ENCODE measurements around the gene PRR29. TPM values are rescaled to one million over a fixed set of nuclear protein-coding genes. Genes with fewer than 3 reads are reported as not detected.

Gene PRR29
- total RNA-seq, 4 donors from 2014 or later: 0.30 TPM; not detected in 3

DNA sequence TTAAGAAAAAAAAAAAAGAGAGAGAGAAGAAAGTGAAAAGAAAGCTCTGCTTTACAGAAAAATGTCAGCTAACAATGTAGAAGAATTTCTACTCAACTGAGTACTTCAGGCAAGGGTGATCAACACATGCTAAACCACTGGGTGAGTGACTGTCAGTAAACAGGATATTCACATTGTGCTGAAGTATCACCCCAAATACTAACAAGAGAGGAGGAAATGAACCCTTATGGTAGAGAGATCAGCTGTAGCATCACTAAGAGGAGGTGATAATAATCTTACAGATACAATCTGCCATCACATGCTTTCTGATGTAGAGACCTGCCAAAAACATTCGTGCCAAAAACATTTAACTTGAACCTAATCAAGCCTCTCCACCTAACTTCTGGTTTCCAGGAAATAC lies 53.0 kb downstream of the PRR29 start:
- peaks cover 98% of the 10 kb centered on the region for H3K36me3 ChIP-seq
- WGBS: 39% methylated on average over 1 of the region's 1 CpG
- H3K4me3 ChIP-seq: no peak overlapping the region

DNA sequence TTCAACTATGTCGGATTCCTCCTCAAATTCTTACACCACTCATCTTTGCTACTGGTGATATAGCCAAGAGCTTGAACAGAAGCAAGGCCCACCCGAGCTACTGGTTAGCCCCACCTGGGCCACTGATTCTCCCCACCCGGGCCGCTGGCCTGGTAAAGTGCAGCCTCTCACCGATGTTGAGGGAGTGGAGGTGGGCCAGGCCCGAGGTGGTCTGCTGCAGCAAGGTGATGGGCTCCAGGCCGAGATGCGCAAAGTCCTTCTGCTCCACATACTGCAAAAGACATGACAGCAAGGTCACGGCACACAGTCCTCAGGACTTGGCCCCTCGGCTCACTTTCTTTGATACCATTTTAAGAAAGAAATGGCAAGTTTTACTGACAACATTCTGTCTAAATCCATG lies 55.0 kb downstream of the PRR29 start:
- H3K4me3 ChIP-seq: no peak overlapping the region
- no peak for TF ChIP-seq POLR2AphosphoS5 (IDR thresholded peaks at IDR 0.05)
- TF ChIP-seq POLR2A (IDR thresholded peaks at IDR 0.05): no peak
- TF ChIP-seq EP300 (IDR thresholded peaks at IDR 0.05): no peak
- TF ChIP-seq, protein P1, sequence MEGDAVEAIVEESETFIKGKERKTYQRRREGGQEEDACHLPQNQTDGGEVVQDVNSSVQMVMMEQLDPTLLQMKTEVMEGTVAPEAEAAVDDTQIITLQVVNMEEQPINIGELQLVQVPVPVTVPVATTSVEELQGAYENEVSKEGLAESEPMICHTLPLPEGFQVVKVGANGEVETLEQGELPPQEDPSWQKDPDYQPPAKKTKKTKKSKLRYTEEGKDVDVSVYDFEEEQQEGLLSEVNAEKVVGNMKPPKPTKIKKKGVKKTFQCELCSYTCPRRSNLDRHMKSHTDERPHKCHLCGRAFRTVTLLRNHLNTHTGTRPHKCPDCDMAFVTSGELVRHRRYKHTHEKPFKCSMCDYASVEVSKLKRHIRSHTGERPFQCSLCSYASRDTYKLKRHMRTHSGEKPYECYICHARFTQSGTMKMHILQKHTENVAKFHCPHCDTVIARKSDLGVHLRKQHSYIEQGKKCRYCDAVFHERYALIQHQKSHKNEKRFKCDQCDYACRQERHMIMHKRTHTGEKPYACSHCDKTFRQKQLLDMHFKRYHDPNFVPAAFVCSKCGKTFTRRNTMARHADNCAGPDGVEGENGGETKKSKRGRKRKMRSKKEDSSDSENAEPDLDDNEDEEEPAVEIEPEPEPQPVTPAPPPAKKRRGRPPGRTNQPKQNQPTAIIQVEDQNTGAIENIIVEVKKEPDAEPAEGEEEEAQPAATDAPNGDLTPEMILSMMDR (IDR thresholded peaks at IDR 0.05): no peak
- no peak overlapping the region for H3K27ac ChIP-seq
- DNase-seq (ENCODE audit: low spot score in 2 of 2): no peak
- H3K4me1 ChIP-seq: no peaks in the 10 kb centered on the region
- 87% methylated on average over 10 of the region's 10 CpGs for WGBS
- peaks cover 100% of the 10 kb centered on the region for H3K36me3 ChIP-seq
- no peaks in the 10 kb centered on the region for H3K9me3 ChIP-seq
- H3K27me3 ChIP-seq: no peaks in the 10 kb centered on the region

More for the DNA sequence above, 53.0 kb downstream of the PRR29 start:
- TF ChIP-seq POLR2A (IDR thresholded peaks at IDR 0.05): no peak
- TF ChIP-seq EP300 (IDR thresholded peaks at IDR 0.05): no peak
- no peak overlapping the region for H3K27ac ChIP-seq
- no peaks in the 10 kb centered on the region for H3K4me1 ChIP-seq
- DNase-seq (ENCODE audit: low spot score in 2 of 2): no peak
- no peaks in the 10 kb centered on the region for H3K9me3 ChIP-seq
- no peaks in the 10 kb centered on the region for H3K27me3 ChIP-seq

Other genes with a start within 250 kb of the PRR29 start
- gene CCDC47, start 224.8 kb upstream of the PRR29 start, total RNA-seq: 10 to 100 TPM; 48.1 to 70.0 (median 62.9) TPM
- gene DDX42, start 224.2 kb upstream of the PRR29 start, total RNA-seq: 100 to 1,000 TPM in 2 of 4 donors, 10 to 100 TPM in 2; 56.9 to 222 (median 84.9) TPM
- 100 to 1,000 TPM; 105 to 144 (median 118) TPM for gene PSMC5, start 170.9 kb upstream of the PRR29 start, total RNA-seq
- gene FTSJ3, start 170.7 kb upstream of the PRR29 start, total RNA-seq: 10 to 100 TPM; 46.4 to 54.7 (median 48.4) TPM
- gene SMARCD2, start 155.7 kb upstream of the PRR29 start, total RNA-seq: 100 to 1,000 TPM; 234 to 337 (median 309) TPM
- gene CSH2, start 124.7 kb upstream of the PRR29 start, total RNA-seq: not detected
- gene GH2, start 116.4 kb upstream of the PRR29 start, total RNA-seq: not detected
- not detected for gene CSH1, start 101.8 kb upstream of the PRR29 start, total RNA-seq
- gene CSHL1, start 87.1 kb upstream of the PRR29 start, total RNA-seq: not detected
- gene GH1, start 79.5 kb upstream of the PRR29 start, total RNA-seq: not detected
- gene CD79B, start 66.0 kb upstream of the PRR29 start, total RNA-seq: 1 to 10 TPM; 1.5 to 7.9 (median 2.2) TPM
- gene SCN4A, start 25.4 kb upstream of the PRR29 start, total RNA-seq: 1 to 10 TPM in 2 of 4 donors, under 1 TPM in 2; 0.45 to 4.5 (median 1.6) TPM
- gene ICAM2, start 22.3 kb downstream of the PRR29 start, total RNA-seq: 10 to 100 TPM in 2 of 4 donors, 1 to 10 TPM in 2; 8.4 to 32.5 (median 14.9) TPM
- gene ERN1, start 131.8 kb downstream of the PRR29 start, total RNA-seq: 10 to 100 TPM; 21.2 to 41.1 (median 35.1) TPM